ENCODE data around the gene SCN9A.
"Not testable (repeated sequence)": the region's sequence is repeated elsewhere in the genome, so short reads cannot be mapped to it uniquely, and the experiment has no call there.

SCN9A gene

DNA sequence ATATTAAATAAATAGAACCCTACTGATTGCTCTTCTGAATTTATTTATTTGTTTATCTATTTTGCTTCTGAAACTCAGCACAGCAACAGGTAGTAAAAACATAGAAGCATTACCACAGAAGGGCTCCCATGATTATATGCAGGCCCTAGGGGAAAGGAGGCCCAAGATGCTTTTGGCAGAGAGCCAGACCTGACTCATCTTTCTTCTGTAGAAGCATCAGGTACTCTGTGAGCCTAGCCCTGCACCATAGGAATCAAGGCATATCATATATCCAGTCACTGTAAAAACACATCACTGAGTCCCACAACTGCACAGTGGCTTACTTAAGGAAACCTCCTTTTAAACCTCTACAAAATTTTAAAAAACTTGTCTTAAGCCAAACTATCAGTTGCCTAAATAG is 1.8 kb downstream of the SCN9A start:
- DNase-seq: no peak

DNA sequence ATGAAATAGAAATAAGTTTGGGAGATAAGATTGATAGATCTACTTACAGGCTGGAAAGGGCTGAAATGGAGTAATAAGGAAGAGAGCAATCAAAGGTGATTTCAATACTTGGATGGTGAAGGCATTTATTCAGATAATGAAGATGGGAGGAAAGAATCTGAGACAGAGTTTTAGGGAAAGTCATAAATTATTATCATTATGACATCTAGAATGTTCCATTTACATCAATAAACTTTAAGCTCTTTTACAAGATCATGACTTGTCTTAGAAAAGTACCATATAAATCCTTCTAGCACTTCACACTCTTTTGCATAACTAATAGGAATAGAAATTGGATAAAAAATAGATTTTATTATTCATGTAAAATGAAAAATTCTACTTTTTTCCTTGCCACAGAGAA is 2.2 kb downstream of the SCN9A start:
- no peak for DNase-seq

DNA sequence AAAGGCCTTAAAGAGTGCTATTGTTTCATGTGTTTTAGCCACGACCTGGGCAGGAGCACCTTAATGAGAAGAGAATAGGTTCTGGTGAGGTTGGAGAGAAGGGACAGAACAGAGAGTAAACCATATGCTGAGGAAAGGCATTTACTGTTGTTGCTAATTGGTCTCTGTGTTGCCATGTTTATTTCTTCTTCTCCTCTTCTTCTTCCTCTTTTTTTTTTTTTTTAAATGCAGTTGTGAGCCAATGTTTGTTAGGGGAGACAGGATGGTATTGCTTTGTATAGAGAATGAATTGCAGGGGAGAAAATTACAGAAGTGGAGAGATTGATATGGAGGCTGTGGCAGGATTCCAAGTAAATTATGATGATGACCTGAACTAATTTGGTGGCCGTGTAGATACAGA is 2.6 kb downstream of the SCN9A start:
- no peak for DNase-seq

DNA sequence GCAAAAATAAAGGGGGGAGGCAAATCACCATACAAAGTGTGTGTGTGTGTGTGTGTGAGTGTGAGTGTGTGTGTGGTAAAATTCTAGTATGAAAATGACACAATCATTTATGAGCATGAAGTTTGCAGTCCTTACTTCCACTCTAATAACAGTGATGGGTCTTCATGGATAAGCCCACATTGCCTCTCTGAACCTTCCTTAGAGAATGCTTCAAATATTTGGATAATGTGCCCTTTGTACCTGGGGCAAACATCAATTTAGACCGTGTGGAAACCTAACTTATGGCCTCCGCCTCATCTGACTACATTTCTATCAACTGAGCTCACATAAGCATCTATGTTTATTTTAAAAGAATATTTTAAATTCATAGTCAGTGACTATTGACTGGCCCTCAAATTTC is 3.7 kb downstream of the SCN9A start:
- DNase-seq: no peak

DNA sequence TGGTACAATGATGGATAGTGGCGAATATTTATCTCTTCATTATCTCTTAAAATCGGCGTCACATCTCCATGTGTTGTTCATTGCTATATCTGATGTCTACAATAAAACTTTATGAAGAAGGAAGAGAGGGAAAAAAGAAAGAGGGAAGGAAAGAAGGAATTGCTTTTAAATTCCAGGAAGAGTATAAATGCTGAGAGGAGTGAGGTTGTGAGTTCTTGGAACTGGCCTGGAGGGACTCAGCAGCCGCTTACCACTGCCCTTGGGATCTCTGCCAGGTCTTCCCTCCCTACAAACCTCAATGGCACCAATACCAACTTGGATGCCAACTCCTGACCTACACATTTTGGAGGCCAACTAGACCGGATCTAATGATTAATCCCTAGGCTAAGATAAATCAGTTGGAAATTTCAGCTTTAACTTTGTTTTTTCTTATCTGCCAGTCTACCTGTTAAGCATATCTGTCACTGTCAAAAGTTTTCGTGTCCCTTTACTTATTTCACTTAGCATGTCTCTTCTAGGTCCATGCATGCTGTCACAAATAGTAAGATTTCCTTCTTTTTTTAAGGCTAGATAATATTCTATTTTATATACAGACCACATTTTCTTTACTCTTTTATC is 9.8 kb downstream of the SCN9A start:
- no peak for DNase-seq

DNA sequence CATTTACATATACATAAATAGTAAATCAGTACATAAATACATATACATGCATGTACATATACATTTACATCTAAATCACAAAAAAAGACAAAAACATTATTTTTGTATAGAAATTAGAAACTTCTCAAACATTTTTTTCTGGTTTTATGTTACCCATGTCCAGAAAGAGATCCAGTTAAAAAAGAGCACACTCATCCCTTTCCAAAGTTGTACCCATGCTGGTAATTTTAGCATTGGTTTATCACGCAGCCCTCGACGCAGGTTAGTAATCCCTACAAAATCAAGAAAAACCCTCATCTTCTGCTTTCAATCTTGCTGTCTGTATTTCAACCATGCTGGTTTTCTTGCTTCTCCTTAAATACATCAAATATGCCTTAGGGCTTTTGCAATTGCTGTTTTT is 10.5 kb downstream of the SCN9A start:
- DNase-seq: no peak

DNA sequence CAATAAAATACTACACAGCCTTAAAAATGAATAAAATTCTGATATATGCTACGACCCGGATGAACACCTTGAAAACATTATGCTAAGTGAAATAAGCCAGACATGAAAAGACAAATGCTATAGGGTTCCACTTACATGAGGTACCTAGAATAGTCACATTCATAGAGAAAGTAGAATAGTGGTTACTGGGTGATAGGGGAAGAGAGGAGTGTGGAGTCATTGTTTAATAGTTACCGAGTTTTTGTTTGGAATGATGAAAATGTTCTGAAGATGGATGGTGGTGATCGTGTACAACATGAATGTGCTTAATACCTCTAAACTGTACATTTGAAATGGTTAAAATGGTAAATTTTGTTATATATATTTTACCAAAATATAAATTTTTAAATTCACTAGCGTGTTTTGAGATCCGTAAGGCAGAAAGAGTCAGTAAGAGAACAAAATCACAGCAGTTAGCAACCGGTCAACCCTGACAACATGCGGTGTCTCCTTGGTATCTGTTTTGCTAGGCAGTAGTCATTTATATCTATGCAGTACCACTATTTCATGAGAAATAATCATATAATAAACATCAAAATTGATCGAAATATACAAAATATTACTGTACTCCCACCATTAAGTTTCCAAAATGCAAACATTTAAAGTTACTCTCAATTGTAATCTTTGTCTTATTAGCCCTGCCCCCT is 11.1 kb downstream of the SCN9A start:
- no peak for DNase-seq

DNA sequence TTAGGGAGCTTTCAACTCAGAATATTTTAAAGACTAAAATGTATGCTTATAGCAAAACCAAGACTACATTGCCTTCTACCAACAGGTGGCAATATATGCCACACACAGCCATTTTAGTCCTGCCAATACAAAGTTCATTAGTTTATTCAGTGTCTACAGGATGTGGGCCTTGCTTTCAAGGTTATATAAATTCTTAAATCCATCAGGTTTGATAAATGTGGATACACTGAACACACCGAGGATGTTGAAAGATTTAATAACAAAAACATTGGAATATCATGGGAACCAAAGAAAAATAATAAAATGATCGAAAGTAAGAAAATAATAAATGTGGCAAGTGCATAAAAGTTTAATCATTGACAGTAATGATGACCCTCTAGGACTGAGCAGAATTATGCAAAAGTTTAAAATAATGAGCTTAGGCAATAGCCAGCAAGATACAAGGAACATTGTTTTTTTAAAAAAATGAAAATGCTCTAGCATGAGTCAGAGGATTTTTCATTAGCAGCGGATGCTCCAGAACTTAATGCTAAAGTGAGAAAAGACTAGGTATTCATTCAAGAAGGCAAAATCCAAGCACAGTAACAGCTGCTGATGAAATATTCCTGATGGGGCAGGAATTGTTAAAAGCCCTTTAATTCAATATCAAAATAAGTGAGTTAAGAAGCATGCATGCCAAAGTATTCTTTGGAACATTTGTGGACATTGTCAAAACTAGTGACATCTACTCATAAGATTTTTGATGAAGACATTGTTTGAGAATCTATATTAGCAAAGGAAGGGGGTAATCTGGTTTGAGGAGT is 14.2 kb downstream of the SCN9A start:
- peak; percentile 43 for DNase-seq

DNA sequence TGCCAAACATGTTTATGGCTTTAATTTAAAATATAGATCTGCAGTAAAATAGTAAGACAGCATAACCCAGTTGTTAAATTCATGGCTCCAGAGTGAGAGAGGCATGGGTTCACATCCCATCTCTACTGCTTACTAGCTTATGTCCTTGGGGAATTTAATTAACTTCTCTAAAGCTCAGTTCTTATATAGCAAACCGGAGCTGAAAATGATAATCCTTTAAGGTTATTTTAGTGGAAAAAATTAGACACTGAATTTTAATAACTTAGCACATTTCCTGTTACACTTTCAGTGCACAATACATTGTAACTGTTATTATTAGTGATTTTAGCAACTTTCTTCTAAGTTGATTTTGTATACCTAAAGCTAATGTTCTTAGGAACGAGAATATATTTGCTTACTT is 14.8 kb downstream of the SCN9A start:
- DNase-seq: no peak

DNA sequence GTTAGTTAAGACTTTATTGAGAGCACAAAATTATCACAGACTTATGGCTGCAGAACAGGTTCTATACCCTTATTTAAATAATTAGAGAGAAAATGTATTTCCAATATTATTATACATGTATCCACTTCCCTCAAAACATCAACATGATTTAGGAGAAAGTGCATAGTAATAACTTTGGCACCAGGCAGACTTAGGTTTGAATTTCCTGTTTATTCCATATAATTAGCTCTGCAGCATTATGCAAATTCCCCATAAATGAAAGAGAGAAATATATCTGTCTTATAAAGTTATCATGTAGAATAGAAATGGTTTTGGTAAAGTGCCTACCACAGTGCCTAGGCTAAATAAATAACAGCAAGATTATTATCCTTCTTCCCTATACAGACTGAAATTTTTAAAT is 15.3 kb downstream of the SCN9A start:
- DNase-seq: no peak

DNA sequence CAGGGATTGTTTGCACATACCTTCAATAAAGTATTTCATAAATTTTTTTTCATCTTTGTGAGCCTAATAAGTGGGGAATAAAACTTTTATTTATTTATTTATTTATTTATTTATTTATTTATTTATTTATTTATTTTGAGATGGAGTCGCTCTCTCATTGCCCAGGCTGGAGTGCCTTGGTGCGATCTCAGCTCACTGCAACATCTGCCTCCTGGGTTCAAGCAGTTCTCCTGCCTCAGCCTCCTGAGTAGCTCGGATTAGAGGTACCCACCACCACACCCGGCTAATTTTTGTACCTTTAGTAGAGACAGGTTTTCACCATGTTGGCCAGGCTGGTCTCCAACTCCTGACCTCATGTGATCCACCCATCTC is 17.8 kb downstream of the SCN9A start:
- DNase-seq: not testable (repeated sequence)

DNA sequence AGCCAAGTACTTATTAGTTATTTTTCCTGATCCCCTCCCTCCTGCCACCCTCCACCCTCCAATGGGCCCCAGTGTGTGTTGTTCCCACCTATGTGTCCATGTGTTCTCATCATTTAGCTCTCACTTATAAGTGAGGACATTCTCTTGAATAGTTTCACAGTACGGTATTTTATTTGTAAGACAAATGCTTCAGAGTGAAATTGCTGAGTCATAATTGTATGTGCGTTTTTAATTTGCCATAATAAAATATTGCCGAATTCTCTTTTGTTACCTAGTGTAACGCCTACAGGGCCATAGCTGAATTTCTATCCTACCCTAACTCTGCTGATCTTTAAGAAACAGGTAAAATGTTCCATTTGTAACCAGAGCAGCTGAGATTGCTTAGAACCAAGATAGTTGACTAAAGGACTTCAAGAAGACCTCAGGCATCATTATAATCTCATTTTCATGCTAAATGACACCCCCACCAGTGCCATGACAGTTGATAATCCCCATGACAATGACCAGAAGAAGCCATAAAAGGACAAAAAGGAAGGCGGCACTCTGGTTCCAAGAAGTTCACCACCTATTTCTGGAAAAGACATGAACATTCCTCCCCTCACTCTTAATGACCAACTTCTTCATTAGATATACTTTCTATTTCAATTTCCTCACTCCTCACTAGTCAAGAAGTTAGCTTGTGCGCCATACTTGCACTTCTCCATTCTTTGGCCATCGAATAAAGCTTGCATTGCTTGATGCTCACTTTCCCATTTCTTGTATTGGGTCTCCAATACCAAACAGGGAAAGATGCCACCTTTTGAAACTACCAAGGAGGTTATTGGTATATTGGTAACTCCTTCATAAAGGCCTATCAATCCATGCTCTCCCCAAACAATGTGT is 18.4 kb downstream of the SCN9A start:
- DNase-seq: no peak

DNA sequence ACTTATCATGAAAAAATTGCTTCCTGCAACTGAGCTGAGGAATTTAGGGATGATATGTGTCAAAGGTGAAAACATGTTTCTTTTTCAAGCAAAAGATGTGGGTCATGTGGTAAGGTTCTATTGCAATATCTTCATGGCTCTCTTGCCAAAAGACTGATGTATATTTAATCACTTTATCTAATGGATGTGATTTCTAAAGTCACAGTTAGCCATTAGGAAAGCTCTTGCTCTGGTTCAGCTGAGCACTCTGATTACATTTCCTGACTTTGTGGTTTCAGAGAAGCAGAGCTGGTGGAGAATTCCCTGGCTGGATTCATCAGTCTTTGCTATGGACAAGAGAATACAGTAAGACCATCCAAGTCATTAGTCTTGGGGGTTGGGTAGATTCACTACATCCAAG is 24.4 kb downstream of the SCN9A start:
- DNase-seq: no peak

DNA sequence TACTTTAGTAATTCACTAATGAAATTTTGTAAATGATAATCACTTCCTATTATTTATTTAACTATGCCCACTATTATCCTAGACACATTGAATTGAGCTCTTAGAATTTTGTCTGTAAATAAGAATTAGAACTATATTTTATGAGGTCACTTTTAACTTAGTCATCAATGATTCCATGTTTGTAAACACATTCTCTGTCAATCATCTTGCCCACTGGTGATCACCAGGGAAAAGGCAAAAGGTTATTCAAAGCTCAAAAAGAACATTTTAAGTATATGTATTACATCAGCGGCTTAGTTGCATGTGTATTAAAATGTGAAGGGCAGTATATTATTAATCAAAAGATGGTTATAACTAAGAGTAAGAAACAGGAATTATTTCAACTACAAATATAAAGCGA is 25.2 kb downstream of the SCN9A start:
- DNase-seq: no peak

DNA sequence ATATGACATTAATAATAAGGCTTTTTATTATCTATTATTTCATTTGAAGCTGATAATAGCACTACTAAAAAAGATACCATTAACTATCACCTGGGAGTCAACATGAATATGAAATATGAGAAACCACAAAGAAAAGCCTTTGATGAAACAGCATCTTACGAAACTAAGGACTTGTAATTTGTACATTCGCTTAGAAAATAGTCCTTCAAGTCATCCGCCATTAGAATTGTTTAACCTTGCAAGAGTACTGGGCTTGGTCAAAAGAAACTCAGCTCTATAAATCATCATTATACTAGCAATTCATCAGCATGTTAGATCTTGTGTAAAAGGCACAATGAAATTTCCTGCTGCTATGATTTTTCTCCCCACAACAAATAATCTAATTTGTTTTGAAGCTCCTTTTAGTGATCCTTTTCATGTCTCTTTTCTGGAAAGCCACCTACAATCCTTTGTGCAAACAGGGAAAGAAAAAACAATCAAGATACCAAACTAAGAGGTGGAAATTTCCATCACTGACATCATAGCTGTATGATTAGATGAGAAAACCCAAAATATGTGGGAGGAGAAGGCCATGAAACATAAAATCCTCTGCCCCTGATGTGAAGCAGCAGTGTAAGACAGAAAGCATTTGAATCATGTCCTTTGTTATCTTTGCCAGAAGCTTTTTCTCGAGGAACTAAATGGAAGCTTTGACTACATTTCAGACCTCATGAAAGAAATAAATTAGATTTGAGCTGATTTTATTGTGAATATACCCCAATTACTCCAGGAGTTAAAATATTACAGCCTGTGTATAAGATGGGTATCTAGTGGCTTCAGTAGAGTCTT is 31.2 kb downstream of the SCN9A start:
- peak; percentile 6 for DNase-seq

DNA sequence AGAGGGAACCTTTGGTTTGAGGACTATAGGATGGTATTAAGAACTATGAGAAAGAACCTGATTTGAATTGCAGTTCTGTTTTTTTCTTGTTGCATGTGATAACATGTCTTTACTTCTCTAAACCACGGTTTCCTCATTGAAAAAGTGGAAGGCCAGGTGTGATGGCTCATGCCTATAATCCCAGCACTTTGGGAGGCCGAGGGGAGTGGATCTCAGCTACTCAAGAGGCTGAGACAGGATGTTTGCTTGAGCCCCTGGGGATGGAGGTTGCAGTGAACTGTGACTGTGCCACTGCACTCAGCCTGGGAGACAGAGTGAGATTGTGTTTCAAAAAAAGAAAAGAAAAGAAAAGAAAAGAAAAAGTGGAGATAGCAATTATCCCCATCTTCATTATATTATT is 32.3 kb downstream of the SCN9A start:
- DNase-seq: no peak

DNA sequence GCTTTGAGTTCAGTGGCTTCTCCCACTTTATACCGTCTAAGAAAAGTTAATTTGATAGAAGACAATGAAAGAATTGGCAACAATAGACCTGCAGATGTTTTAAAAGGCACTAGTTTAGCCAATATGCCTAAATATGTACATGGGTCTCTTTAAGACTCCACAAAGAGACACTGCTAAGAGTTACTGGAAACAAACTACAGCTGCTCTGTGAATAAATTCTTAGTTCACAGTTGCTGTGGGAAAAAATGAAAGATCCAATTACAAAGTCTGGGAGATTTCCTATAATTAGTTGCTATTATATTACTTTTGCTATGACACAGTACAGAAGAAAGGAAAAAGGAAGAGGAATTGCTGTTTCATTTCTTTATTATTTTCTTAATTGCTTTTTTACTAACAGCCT is 34.3 kb downstream of the SCN9A start:
- no peak for DNase-seq

DNA sequence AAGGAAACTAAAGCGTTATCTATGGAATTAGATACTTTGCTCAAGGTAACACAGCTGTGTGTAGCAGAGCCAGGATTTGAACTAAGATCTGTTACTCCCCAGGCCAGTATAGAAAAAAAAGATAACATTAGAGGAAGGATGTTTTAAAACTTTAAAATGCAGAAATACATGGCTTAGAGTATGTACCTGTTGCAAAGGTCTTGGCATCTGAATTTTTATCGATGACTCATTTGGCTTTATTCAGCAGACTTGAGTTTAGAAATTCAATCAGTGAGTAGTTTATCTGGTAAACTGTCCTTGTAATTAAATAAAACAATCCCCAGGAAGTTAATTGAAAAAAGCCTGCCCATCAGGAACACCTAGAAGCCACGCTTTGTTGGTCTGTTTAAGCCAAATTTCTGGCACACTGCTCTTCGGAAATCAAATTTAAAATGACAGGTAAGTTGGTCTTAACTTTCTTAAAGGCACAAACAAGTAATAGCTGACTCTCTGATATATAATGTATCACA is 36.9 kb downstream of the SCN9A start:
- DNase-seq: no peak

DNA sequence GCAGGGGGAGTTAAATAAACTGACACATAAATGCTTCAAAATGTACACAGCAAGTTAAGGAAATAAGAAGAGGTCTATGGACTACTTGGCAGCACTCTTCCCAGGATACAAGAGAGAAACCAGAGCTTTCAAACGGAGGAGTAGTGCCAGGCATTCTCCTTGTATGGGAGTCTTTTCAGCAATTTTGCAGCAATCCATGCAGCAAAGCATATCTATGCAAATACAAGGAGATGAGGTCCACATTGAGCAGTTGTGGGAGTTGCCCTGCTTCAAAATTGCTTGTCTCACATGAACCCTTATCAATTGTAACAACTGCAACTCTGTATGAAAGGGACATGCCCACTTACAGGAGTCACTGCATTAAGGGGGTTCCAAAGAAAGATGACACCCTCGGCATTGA is 37.8 kb downstream of the SCN9A start:
- DNase-seq: no peak

DNA sequence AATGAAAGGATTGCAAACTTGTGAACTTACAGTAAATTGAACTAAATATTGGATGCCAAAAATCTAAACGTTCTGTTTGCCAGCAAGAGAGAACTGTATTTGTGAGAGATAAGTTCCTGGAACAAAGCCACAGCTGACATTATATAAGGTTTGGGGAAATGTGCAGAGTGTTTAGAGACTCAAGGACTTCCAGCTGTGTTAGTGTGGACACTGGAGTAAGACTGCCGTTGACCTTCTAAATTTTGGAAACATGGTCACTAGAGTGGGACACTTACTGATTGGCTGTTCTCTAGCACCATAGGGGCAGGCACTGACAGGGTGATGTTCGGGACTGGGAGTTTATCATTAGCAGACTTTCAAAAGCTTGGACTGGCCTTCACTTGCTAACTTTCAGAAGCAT is 40.5 kb downstream of the SCN9A start:
- DNase-seq: no peak

DNA sequence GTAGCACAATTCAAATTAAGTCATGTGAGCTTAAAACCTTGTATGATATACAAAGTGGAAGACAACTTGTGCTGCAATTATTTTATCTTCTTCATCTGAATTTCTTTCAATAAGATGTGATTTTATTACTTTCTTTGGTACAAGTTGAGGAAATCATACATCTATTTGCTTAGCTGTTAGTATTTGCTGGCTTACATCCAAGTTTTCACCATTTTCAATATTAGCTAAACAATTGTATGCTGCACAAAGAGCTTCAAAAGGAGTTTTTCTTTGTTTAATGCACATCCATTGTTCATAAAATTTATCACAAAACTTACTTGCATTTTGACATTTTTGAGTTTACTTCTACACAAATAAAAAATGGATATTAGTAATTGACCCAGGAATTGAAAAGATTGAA is 40.9 kb downstream of the SCN9A start:
- no peak for DNase-seq

DNA sequence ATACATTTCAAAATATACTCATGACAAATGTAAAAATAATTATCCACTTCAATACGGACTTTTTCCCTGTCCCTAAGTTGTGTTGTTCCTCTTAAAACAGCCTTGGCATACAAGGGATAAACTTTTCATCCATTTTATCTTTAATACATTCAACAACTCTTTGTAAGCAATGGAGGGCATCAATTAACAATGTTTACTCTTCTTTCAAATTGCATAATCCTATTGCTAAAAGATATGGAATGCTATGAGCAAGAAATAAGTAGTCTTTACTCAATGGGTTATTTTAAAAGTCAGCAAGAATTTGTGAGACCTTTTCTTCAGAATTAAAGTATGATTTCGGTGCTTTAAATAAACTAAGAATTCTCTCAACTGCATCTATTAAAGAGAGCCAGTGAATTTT is 41.9 kb downstream of the SCN9A start:
- DNase-seq: no peak

All from inflammatory macrophage treated with lipopolysaccharide for 4 hours (primary cell).